ENCODE data around the gene TMEM38A.

DNA sequence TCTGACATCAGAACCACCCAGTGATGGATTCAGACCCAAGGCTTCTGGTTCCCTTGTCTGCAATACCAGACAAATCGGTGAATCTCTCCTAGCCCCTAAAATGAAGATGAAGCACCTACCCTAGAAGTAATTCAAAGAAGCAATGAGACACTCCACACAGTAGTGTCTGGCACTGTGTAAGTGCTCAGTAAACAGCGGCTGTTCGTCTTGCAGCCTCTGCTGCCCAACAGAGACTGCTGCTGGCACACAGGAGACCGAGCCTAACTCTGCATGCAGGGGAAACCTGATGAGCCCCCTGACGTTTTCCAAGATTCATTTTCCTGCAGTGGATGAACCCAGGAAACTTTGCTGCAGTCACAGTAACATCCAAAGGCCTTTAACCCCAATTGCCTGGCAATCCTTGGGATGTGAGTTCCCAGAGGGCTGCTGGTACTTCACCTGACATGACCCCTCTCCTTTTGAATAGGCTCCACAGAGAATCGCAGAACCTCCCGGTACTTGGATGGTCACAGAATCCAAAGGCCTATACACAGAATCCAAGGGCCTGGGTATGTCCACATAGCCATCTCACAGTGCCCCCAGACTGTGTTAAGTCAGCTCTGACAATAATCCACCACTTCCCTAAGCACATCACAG is 39.7 kb upstream of the TMEM38A start:
- TF ChIP-seq POLR2A (IDR thresholded peaks at IDR 0.05) = no peak
- TF ChIP-seq, protein P1, sequence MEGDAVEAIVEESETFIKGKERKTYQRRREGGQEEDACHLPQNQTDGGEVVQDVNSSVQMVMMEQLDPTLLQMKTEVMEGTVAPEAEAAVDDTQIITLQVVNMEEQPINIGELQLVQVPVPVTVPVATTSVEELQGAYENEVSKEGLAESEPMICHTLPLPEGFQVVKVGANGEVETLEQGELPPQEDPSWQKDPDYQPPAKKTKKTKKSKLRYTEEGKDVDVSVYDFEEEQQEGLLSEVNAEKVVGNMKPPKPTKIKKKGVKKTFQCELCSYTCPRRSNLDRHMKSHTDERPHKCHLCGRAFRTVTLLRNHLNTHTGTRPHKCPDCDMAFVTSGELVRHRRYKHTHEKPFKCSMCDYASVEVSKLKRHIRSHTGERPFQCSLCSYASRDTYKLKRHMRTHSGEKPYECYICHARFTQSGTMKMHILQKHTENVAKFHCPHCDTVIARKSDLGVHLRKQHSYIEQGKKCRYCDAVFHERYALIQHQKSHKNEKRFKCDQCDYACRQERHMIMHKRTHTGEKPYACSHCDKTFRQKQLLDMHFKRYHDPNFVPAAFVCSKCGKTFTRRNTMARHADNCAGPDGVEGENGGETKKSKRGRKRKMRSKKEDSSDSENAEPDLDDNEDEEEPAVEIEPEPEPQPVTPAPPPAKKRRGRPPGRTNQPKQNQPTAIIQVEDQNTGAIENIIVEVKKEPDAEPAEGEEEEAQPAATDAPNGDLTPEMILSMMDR (IDR thresholded peaks at IDR 0.05) = no peak
